Mesenchymal stem cell (in vitro differentiated cells and primary cell): ENCODE measurements around the gene KIF13A.

Experiments used
- DNase-seq: peaks from one replicate; pipeline ENCODE4 v3.0.0-alpha.2; 2013
- H2AFZ ChIP-seq: one replicate; pipeline ENCODE4 v1.6.1; 2013; ENCODE audit warnings: low read depth, mild to moderate bottlenecking, control low read depth, inconsistent platforms, low read length, moderate library complexity
- H2AK5ac ChIP-seq: 2 replicates; pipeline ENCODE4 v1.6.1; 2013; ENCODE audit warnings: low read length, moderate library complexity, mild to moderate bottlenecking, inconsistent platforms; ENCODE audit not compliant: severe bottlenecking
- H2BK120ac ChIP-seq: one replicate; pipeline ENCODE4 v1.6.1; 2013; ENCODE audit warnings: low read depth, mild to moderate bottlenecking, inconsistent platforms, low read length, moderate library complexity
- H2BK12ac ChIP-seq, 2 experiments: one replicate each; pipeline ENCODE4 v1.6.1; 2013; ENCODE audit warnings: inconsistent platforms in 2 of 2, low read length in 2 of 2, mild to moderate bottlenecking in 2 of 2, moderate library complexity in 2 of 2, control low read depth in 1 of 2
- H2BK15ac ChIP-seq: one replicate; pipeline ENCODE4 v1.6.1; 2013; ENCODE audit warnings: mild to moderate bottlenecking, low read depth, inconsistent platforms; ENCODE audit not compliant: poor library complexity, severe bottlenecking
- H2BK5ac ChIP-seq: 2 replicates; pipeline ENCODE4 v1.6.1; 2013; ENCODE audit warnings: low read depth, mild to moderate bottlenecking, low read length, control low read depth, inconsistent platforms; ENCODE audit not compliant: poor library complexity, severe bottlenecking
- H3K14ac ChIP-seq, 2 experiments: one replicate each; pipeline ENCODE4 v1.6.1; 2013; ENCODE audit warnings: inconsistent platforms in 2 of 2, low read length in 2 of 2, control low read depth in 1 of 2, mild to moderate bottlenecking in 1 of 2, moderate library complexity in 1 of 2
- H3K18ac ChIP-seq, 2 experiments: one replicate each; pipeline ENCODE4 v1.6.1; 2013; ENCODE audit warnings: inconsistent platforms in 2 of 2, low read length in 2 of 2, control low read depth in 1 of 2, low read depth in 1 of 2, mild to moderate bottlenecking in 1 of 2
- H3K23ac ChIP-seq, 2 experiments: one replicate each; pipeline ENCODE4 v1.6.1; 2013; ENCODE audit warnings: inconsistent platforms in 2 of 2, low read length in 2 of 2, mild to moderate bottlenecking in 2 of 2, moderate library complexity in 2 of 2, control low read depth in 1 of 2
- H3K27ac ChIP-seq: 2 replicates; pipeline ENCODE4 v1.5.1; 2013; ENCODE audit warnings: mild to moderate bottlenecking, moderate library complexity, low read length, control low read depth, inconsistent platforms; ENCODE audit not compliant: poor library complexity, severe bottlenecking
- H3K27me3 ChIP-seq, 2 experiments: 2 replicates each; pipeline versions ENCODE4 v1.6.1 to v1.7.0; 2013; ENCODE audit warnings: low read length in 2 of 2, mild to moderate bottlenecking in 2 of 2, moderate library complexity in 2 of 2, control low read depth in 1 of 2, inconsistent platforms in 1 of 2; ENCODE audit not compliant: control insufficient read depth in 1 of 2, insufficient read depth in 1 of 2
- H3K36me3 ChIP-seq, 2 experiments: 2 replicates each; pipeline versions ENCODE4 v1.6.1 to v1.7.0; 2013; ENCODE audit warnings: low read length in 2 of 2, control low read depth in 1 of 2, inconsistent platforms in 1 of 2, low read depth in 1 of 2, mild to moderate bottlenecking in 1 of 2; ENCODE audit not compliant: insufficient read depth in 2 of 2, control insufficient read depth in 1 of 2
- H3K4ac ChIP-seq, 2 experiments: one replicate each; pipeline ENCODE4 v1.6.1; 2013; ENCODE audit warnings: inconsistent platforms in 2 of 2, low read length in 2 of 2, mild to moderate bottlenecking in 2 of 2, moderate library complexity in 2 of 2, control low read depth in 1 of 2, low read depth in 1 of 2
- H3K4me1 ChIP-seq: 2 replicates; pipeline ENCODE4 v1.6.1; 2013; ENCODE audit warnings: low read depth, low read length, control low read depth; ENCODE audit not compliant: control insufficient read depth, insufficient read depth
- H3K4me2 ChIP-seq: 2 replicates; pipeline ENCODE4 v1.6.1; 2013; ENCODE audit warnings: low read length, mild to moderate bottlenecking, inconsistent platforms; ENCODE audit not compliant: poor library complexity, severe bottlenecking
- H3K4me3 ChIP-seq, 2 experiments: 2 replicates each; pipeline versions ENCODE4 v1.5.1 to v1.7.0; 2013; ENCODE audit warnings: low read length in 2 of 2, mild to moderate bottlenecking in 2 of 2, control low read depth in 1 of 2, low read depth in 1 of 2; ENCODE audit not compliant: insufficient read depth in 1 of 2
- H3K79me1 ChIP-seq: replicated peaks from 2 replicates; pipeline ENCODE4 v1.6.1; 2013; ENCODE audit warnings: mild to moderate bottlenecking, control low read depth, low read length, inconsistent platforms; ENCODE audit not compliant: poor library complexity, severe bottlenecking
- H3K9ac ChIP-seq: 2 replicates; pipeline ENCODE4 v1.7.0; 2013; ENCODE audit warnings: mild to moderate bottlenecking, low read length, moderate library complexity
- H3K9me3 ChIP-seq: 2 replicates; pipeline ENCODE4 v1.7.0; 2013; ENCODE audit warnings: mild to moderate bottlenecking, low read length; ENCODE audit not compliant: control insufficient read depth
- H4K8ac ChIP-seq: one replicate; pipeline ENCODE4 v1.6.1; 2013; ENCODE audit warnings: inconsistent platforms, mild to moderate bottlenecking, low read length, moderate library complexity
- H4K91ac ChIP-seq: one replicate; pipeline ENCODE4 v1.6.1; 2013; ENCODE audit warnings: mild to moderate bottlenecking, low read length, inconsistent platforms
- WGBS: methylation state at CpG from one replicate; pipeline ENCODE4 v1.1.7; 2013; ENCODE audit warnings: mixed read lengths; 5-methylcytosine and 5-hydroxymethylcytosine counted together

KIF13A gene

DNA sequence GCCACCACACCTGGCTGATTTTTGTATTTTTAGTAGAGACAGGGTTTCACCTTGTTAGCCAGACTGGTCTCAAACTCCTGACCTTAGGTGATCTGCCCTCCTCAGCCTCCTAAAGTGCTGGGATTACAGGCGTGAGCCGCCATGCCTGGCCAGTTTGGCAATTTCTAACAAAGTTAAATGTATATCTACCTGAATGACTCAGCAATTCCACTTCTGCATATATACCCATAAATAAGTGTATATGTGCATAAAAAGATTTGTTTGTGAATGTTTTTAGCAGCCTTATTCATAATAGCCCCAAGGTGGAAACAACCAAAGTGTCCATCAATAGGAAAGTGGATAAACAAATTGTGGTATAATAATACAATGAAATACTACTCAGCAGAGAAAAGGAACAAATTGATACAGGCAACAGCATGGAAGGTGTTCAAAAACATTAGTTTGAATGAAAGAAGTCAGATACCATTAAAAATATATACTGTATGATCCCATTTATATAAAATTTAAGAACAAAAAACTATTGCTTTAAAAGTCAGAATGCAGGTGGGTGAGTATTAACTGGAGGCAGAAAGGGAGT lies 44.3 kb upstream of the KIF13A start:
- DNase-seq = no peak
- no peak overlapping the region for H3K4me2 ChIP-seq
- no peak overlapping the region for H3K4ac ChIP-seq
- H3K23ac ChIP-seq = no peak overlapping the region
- H3K9ac ChIP-seq = no peak overlapping the region
- WGBS = no CpG with 5 or more reads among the region's 2 CpGs
- no peak overlapping the region for H2BK120ac ChIP-seq
- H3K4me3 ChIP-seq = no peak overlapping the region
- H2AFZ ChIP-seq = no peak overlapping the region
- no peak overlapping the region for H3K18ac ChIP-seq
- no peaks in the 10 kb centered on the region for H3K9me3 ChIP-seq
- H3K4me1 ChIP-seq = no peaks in the 10 kb centered on the region
- no peak overlapping the region for H3K27ac ChIP-seq
- H2BK15ac ChIP-seq = no peak overlapping the region
- no peak overlapping the region for H3K14ac ChIP-seq
- no peak overlapping the region for H2AK5ac ChIP-seq
- no peak overlapping the region for H4K8ac ChIP-seq
- no peak overlapping the region for H2BK12ac ChIP-seq
- H2BK5ac ChIP-seq = no peak overlapping the region
- H3K79me1 ChIP-seq = no peaks in the 10 kb centered on the region
- no peak overlapping the region for H4K91ac ChIP-seq
- no peaks in the 10 kb centered on the region for H3K36me3 ChIP-seq
- no peaks in the 10 kb centered on the region for H3K27me3 ChIP-seq

GRCh38 chr6:18031189-18031588 lies 43.8 kb upstream of the KIF13A start:
- H3K4me3 ChIP-seq = no peak overlapping the region
- no peak overlapping the region for H3K9ac ChIP-seq
- H4K91ac ChIP-seq = no peak overlapping the region
- H3K14ac ChIP-seq = no peak overlapping the region
- H3K79me1 ChIP-seq = no peaks in the 10 kb centered on the region
- H3K18ac ChIP-seq = no peak overlapping the region
- no peak overlapping the region for H3K23ac ChIP-seq
- no peak overlapping the region for H2BK12ac ChIP-seq
- H2AK5ac ChIP-seq = no peak overlapping the region
- no peak overlapping the region for H3K27ac ChIP-seq
- no peak overlapping the region for H4K8ac ChIP-seq
- H3K4me2 ChIP-seq = no peak overlapping the region
- H3K4me1 ChIP-seq = no peaks in the 10 kb centered on the region
- H2BK120ac ChIP-seq = no peak overlapping the region
- H2BK5ac ChIP-seq = no peak overlapping the region
- no peaks in the 10 kb centered on the region for H3K9me3 ChIP-seq
- H2AFZ ChIP-seq = no peak overlapping the region
- no peak overlapping the region for H3K4ac ChIP-seq
- WGBS = 100% methylated on average over 2 of the region's 2 CpGs
- H3K27me3 ChIP-seq = no peaks in the 10 kb centered on the region
- H2BK15ac ChIP-seq = no peak overlapping the region
- no peaks in the 10 kb centered on the region for H3K36me3 ChIP-seq
- DNase-seq = no peak

- H3K23ac ChIP-seq = no peak overlapping the region
- H3K14ac ChIP-seq = no peak overlapping the region
- H3K4me1 ChIP-seq = peaks cover 2% of the 10 kb centered on the region
- no peak overlapping the region for H2AK5ac ChIP-seq
- no peak overlapping the region for H2BK15ac ChIP-seq
- H2BK12ac ChIP-seq = no peak overlapping the region
- no peak for DNase-seq
- H3K4me3 ChIP-seq = no peak overlapping the region
- H3K9me3 ChIP-seq = no peaks in the 10 kb centered on the region
- no peak overlapping the region for H2BK120ac ChIP-seq
- no peak overlapping the region for H3K27ac ChIP-seq
- H2AFZ ChIP-seq = no peak overlapping the region
- no peak overlapping the region for H3K9ac ChIP-seq
- no peak overlapping the region for H3K18ac ChIP-seq
- H3K36me3 ChIP-seq = no peaks in the 10 kb centered on the region
- no peaks in the 10 kb centered on the region for H3K27me3 ChIP-seq
- H3K4me2 ChIP-seq = no peak overlapping the region
- H4K91ac ChIP-seq = no peak overlapping the region
- no CpG with 5 or more reads among the region's 2 CpGs for WGBS
- H2BK5ac ChIP-seq = no peak overlapping the region
- H4K8ac ChIP-seq = no peak overlapping the region
- H3K79me1 ChIP-seq = no peaks in the 10 kb centered on the region
- H3K4ac ChIP-seq = no peak overlapping the region
These were observed 40.9 kb upstream of the KIF13A start for GRCh38 chr6:18028332-18028731.

DNA sequence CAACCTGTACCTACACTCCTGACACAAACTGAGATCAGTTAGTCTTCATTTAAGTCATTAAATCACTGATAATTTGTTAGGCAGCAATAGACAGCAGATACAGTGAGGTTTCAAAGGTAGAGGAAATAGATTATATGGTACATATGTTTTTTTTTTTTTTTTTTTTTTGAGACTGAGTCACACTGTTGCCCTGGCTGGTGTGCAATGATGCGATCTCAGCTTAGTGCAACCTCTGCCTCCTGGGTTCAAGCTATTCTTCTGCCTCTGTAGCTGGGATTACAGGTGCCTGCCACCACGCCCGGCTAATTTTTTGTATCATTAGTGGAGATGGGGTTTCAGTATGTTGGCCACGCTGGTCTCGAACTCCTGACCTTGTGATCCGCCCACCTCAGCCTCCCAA lies 38.2 kb upstream of the KIF13A start:
- no peak overlapping the region for H2AK5ac ChIP-seq
- no peak overlapping the region for H2BK120ac ChIP-seq
- H4K8ac ChIP-seq = no peak overlapping the region
- DNase-seq = no peak
- 95% methylated on average over 6 of the region's 6 CpGs for WGBS
- no peaks in the 10 kb centered on the region for H3K36me3 ChIP-seq
- no peak overlapping the region for H3K4me3 ChIP-seq
- no peak overlapping the region for H2BK12ac ChIP-seq
- peaks cover 4% of the 10 kb centered on the region for H3K4me1 ChIP-seq
- H3K14ac ChIP-seq = no peak overlapping the region
- H3K27ac ChIP-seq = no peak overlapping the region
- H3K79me1 ChIP-seq = no peaks in the 10 kb centered on the region
- H2BK5ac ChIP-seq = no peak overlapping the region
- H3K23ac ChIP-seq = no peak overlapping the region
- H2BK15ac ChIP-seq = no peak overlapping the region
- no peak overlapping the region for H3K4ac ChIP-seq
- no peak overlapping the region for H2AFZ ChIP-seq
- no peak overlapping the region for H3K9ac ChIP-seq
- H4K91ac ChIP-seq = no peak overlapping the region
- H3K18ac ChIP-seq = no peak overlapping the region
- H3K27me3 ChIP-seq = no peaks in the 10 kb centered on the region
- no peaks in the 10 kb centered on the region for H3K9me3 ChIP-seq
- no peak overlapping the region for H3K4me2 ChIP-seq
